Measurements from ENCODE around the gene AHRR.

The AHRR gene

DNA sequence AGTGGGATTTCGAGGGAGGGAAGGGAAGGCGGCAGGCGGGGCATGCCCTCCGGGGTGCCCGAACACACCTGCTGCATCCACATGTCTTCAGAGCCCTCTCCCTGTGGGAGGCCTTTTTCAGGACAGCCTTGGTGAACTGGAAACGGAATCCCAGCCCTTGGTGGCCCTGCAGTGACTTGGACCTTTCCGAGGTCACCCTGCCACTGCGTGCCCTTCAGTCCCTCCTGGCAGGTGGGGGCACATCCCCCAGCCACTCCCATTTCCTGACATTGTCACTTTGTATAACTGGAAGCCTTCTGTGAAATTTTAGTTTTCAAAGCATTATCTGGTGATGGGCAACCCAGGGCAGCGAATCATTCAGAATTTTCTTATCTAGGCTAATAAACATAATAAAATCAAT is 11.0 kb upstream of the AHRR start:
- Histone ChIP-seq H3K36me3 (ENCODE audit: control insufficient read depth in 4 of 4, insufficient read depth in 4 of 4, low read length in 3 of 4) (peaks cover 11 to 85% (median 60%) of the 10 kb centered on the region in 4 experiments), H3K9me3 (ENCODE audit: control extremely low read depth in 1 of 5, control insufficient read depth in 4 of 5, insufficient read depth in 2 of 5, low read depth in 1 of 5, low read length in 4 of 5) (no peaks in the 10 kb centered on the region), H3K27ac (ENCODE audit: insufficient read depth in 1 of 2, low read depth in 1 of 2, low read length in 2 of 2, poor library complexity in 1 of 2, severe bottlenecking in 2 of 2) (no peak overlapping the region), H3K27me3 (replicated peaks in 2 of 5; ENCODE audit: control insufficient read depth in 4 of 5, insufficient read depth in 5 of 5, low read length in 4 of 5) (no peaks in the 10 kb centered on the region), H3K4me3 (ENCODE audit: control insufficient read depth in 1 of 7, extremely low read depth in 1 of 7, insufficient read depth in 4 of 7, low read depth in 2 of 7, low read length in 6 of 7) (no peak overlapping the region), H3K4me1 (ENCODE audit: control extremely low read depth in 1 of 4, control insufficient read depth in 4 of 4, insufficient read depth in 4 of 4, low read length in 3 of 4) (no peaks in the 10 kb centered on the region)
- ChIA-PET POLR2A (no interaction called here), CTCF (no interaction called here)
- 100% methylated on average over 1 of the region's 9 CpGs for WGBS (ENCODE audit: insufficient coverage)
- no peak for DNase-seq

DNA sequence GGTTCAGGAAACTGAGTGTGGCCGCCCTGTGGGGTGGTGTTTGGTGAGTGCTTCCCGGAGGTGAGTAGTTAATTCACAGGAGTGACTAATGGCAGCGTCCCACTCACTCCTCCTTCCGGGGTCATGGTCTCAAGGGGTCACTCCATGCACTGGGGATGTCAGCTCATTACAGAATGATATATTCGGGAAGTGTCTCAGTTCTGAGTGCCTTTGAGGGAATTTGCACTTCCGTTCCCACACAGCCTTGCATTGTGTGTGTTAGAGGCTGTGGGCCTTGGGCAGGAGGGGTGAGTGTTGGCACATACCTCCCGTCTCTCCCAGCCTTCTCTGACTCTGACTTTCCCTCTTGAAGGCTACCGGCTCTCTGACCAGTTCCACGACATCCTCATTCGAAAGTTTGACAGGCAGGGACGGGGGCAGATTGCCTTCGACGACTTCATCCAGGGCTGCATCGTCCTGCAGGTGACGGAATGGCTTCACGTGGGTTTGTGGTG is 10.5 kb upstream of the AHRR start:
- no peaks in the 10 kb centered on the region for H3K4me1 ChIP-seq (ENCODE audit: control extremely low read depth in 1 of 4, control insufficient read depth in 4 of 4, insufficient read depth in 4 of 4, low read length in 3 of 4)
- peaks cover 11 to 85% (median 62%) of the 10 kb centered on the region in 4 experiments for H3K36me3 ChIP-seq (ENCODE audit: control insufficient read depth in 4 of 4, insufficient read depth in 4 of 4, low read length in 3 of 4)
- H3K27ac ChIP-seq (ENCODE audit: insufficient read depth in 1 of 2, low read depth in 1 of 2, low read length in 2 of 2, poor library complexity in 1 of 2, severe bottlenecking in 2 of 2), result no peak overlapping the region
- POLR2A ChIA-PET, result interaction anchor here (0.6 kb wide), 1 partner anchor 34 kb away, joined by 3 read pairs; no protein-coding TSS in a partner anchor
- H3K27me3 ChIP-seq (replicated peaks in 2 of 5; ENCODE audit: control insufficient read depth in 4 of 5, insufficient read depth in 5 of 5, low read length in 4 of 5), result no peaks in the 10 kb centered on the region
- no peaks in the 10 kb centered on the region for H3K9me3 ChIP-seq (ENCODE audit: control extremely low read depth in 1 of 5, control insufficient read depth in 4 of 5, insufficient read depth in 2 of 5, low read depth in 1 of 5, low read length in 4 of 5)
- WGBS (ENCODE audit: insufficient coverage), result 90% methylated on average over 8 of the region's 16 CpGs
- H3K4me3 ChIP-seq (ENCODE audit: control insufficient read depth in 1 of 7, extremely low read depth in 1 of 7, insufficient read depth in 4 of 7, low read depth in 2 of 7, low read length in 6 of 7), result no peak overlapping the region
- DNase-seq, result no peak
- CTCF ChIA-PET, result interaction anchor here (2.4 kb wide), 1 partner anchor 120 kb away, joined by 6 read pairs; no protein-coding TSS in a partner anchor

DNA sequence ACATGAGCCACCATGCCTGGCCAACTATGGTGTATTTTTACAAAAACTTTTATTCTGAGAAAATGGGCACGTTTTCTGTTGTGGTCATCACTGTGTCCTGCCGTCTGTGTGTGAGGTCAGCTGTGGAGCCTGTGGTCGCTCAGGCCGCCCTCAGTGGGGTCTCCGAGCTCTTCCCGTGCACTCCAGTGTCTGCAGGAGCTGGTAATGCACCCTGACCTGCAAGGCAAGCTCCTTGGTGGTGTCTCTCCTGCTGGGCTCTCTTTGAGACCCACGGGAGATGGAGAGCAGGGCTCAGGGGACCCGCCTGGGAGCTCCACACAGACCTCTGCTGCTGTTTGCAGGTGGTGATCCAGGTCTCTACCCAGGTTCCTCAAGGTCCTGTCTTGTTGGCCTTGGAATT is 9.6 kb upstream of the AHRR start:
- Histone ChIP-seq H3K4me1 (ENCODE audit: control extremely low read depth in 1 of 4, control insufficient read depth in 4 of 4, insufficient read depth in 4 of 4, low read length in 3 of 4) (peaks cover 0 to under 1% (median 0%) of the 10 kb centered on the region in 4 experiments), H3K9me3 (ENCODE audit: control extremely low read depth in 1 of 5, control insufficient read depth in 4 of 5, insufficient read depth in 2 of 5, low read depth in 1 of 5, low read length in 4 of 5) (no peaks in the 10 kb centered on the region), H3K27ac (ENCODE audit: insufficient read depth in 1 of 2, low read depth in 1 of 2, low read length in 2 of 2, poor library complexity in 1 of 2, severe bottlenecking in 2 of 2) (no peak overlapping the region), H3K4me3 (ENCODE audit: control insufficient read depth in 1 of 7, extremely low read depth in 1 of 7, insufficient read depth in 4 of 7, low read depth in 2 of 7, low read length in 6 of 7) (no peak overlapping the region), H3K27me3 (replicated peaks in 2 of 5; ENCODE audit: control insufficient read depth in 4 of 5, insufficient read depth in 5 of 5, low read length in 4 of 5) (no peaks in the 10 kb centered on the region), H3K36me3 (ENCODE audit: control insufficient read depth in 4 of 4, insufficient read depth in 4 of 4, low read length in 3 of 4) (peaks cover 11 to 84% (median 62%) of the 10 kb centered on the region in 4 experiments)
- CTCF ChIA-PET, result interaction anchor here (2.4 kb wide), 1 partner anchor 119 kb away, joined by 6 read pairs; no protein-coding TSS in a partner anchor
- POLR2A ChIA-PET, result no interaction called here
- 97% methylated on average over 7 of the region's 8 CpGs for WGBS (ENCODE audit: insufficient coverage)
- no peak for DNase-seq

DNA sequence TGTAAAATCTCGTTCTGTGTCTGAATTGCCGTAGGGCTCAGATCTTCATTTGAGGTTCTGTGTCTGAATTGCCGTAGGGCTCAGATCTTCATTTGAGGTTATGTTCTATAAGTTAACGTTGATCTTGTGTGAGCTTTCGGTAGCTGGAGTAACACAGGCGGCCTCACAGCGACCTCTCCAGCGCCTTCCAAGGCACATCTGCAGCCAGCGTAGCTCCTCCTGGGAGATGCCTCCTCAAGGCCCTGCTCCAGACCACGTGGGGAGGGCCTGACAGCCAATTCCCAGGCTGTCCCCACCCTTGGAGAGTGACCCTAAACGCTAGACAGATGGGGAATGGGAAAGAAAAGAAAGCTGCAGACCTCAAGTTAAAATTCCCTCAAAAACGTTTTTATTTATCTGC is 8.7 kb upstream of the AHRR start:
- Histone ChIP-seq H3K27ac (ENCODE audit: insufficient read depth in 1 of 2, low read depth in 1 of 2, low read length in 2 of 2, poor library complexity in 1 of 2, severe bottlenecking in 2 of 2) (no peak overlapping the region), H3K27me3 (replicated peaks in 2 of 5; ENCODE audit: control insufficient read depth in 4 of 5, insufficient read depth in 5 of 5, low read length in 4 of 5) (no peaks in the 10 kb centered on the region), H3K36me3 (ENCODE audit: control insufficient read depth in 4 of 4, insufficient read depth in 4 of 4, low read length in 3 of 4) (peaks cover 6 to 76% (median 55%) of the 10 kb centered on the region in 4 experiments), H3K4me3 (ENCODE audit: control insufficient read depth in 1 of 7, extremely low read depth in 1 of 7, insufficient read depth in 4 of 7, low read depth in 2 of 7, low read length in 6 of 7) (no peak overlapping the region), H3K4me1 (ENCODE audit: control extremely low read depth in 1 of 4, control insufficient read depth in 4 of 4, insufficient read depth in 4 of 4, low read length in 3 of 4) (peaks cover 0 to 8% (median 0%) of the 10 kb centered on the region in 4 experiments), H3K9me3 (ENCODE audit: control extremely low read depth in 1 of 5, control insufficient read depth in 4 of 5, insufficient read depth in 2 of 5, low read depth in 1 of 5, low read length in 4 of 5) (no peaks in the 10 kb centered on the region)
- 97% methylated on average over 6 of the region's 12 CpGs for WGBS (ENCODE audit: insufficient coverage)
- CTCF ChIA-PET, result interaction anchor here (0.7 to 2.4 kb wide), 2 partner anchors 29 to 118 kb away, joined by 3 to 6 read pairs; no protein-coding TSS in a partner anchor
- POLR2A ChIA-PET, result no interaction called here
- DNase-seq, result no peak

DNA sequence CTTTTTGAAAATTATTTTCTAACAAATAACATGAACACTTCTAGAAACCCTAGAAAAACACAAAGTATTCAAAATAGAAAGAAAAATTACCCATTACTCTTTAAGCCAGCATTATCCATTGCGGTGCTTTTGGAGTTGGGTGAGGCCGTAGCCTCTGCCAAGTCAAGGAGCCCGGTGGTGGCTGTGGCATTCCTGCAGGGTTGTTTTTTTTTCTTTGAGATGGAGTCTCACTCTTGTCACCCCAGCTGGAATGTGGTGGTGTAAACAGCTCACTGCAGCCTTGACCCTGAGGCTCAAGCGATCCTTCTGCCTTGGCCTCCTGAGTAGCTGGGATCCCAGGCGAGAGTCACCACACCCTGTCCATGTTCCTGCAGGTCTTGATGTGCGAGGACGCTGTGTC is 8.2 kb upstream of the AHRR start:
- no peak overlapping the region for H3K4me3 ChIP-seq (ENCODE audit: control insufficient read depth in 1 of 7, extremely low read depth in 1 of 7, insufficient read depth in 4 of 7, low read depth in 2 of 7, low read length in 6 of 7)
- no peak overlapping the region for H3K27ac ChIP-seq (ENCODE audit: insufficient read depth in 1 of 2, low read depth in 1 of 2, low read length in 2 of 2, poor library complexity in 1 of 2, severe bottlenecking in 2 of 2)
- 100% methylated on average over 3 of the region's 7 CpGs for WGBS (ENCODE audit: insufficient coverage)
- ChIA-PET POLR2A (no interaction called here), CTCF (interaction anchor here (0.7 to 2.4 kb wide), 2 partner anchors 29 to 118 kb away, joined by 3 to 6 read pairs; no protein-coding TSS in a partner anchor)
- H3K4me1 ChIP-seq (ENCODE audit: control extremely low read depth in 1 of 4, control insufficient read depth in 4 of 4, insufficient read depth in 4 of 4, low read length in 3 of 4), result peaks cover 0 to 9% (median 0%) of the 10 kb centered on the region in 4 experiments
- H3K36me3 ChIP-seq (ENCODE audit: control insufficient read depth in 4 of 4, insufficient read depth in 4 of 4, low read length in 3 of 4), result peaks cover 6 to 72% (median 52%) of the 10 kb centered on the region in 4 experiments
- H3K27me3 ChIP-seq (replicated peaks in 2 of 5; ENCODE audit: control insufficient read depth in 4 of 5, insufficient read depth in 5 of 5, low read length in 4 of 5), result peaks cover 0 to 1% (median 0%) of the 10 kb centered on the region in 5 experiments
- H3K9me3 ChIP-seq (ENCODE audit: control extremely low read depth in 1 of 5, control insufficient read depth in 4 of 5, insufficient read depth in 2 of 5, low read depth in 1 of 5, low read length in 4 of 5), result no peaks in the 10 kb centered on the region
- DNase-seq, result no peak

DNA sequence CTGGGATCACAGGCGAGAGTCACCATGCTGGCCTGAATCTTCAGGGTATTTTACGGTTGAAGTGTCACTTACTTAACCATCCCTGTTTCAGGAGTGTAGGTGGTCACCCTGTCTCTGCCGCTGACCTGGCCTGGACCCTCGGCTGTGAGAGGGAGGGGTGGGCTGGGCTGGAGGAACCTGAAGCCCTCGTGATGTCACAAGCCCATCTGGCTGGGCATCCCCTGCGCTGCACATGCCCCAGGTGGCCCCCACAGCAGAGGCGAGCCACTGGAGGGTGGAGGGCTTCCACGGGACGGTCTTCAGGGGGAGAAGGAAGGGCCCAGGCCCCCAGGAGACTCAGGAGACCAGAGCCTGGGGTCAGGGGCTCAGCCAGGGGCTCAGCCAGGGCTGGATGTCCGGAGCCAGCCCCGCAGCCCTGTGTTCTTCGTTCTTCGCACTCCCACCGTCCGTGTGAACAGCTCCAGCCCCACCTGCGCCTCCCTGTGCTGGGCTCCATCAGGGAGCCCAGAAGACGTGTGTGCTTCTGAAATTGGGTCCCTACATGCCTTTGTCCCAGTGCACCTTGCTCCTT is 7.6 kb upstream of the AHRR start:
- no peak overlapping the region for H3K4me3 ChIP-seq (ENCODE audit: control insufficient read depth in 1 of 7, extremely low read depth in 1 of 7, insufficient read depth in 4 of 7, low read depth in 2 of 7, low read length in 6 of 7)
- CTCF ChIA-PET, result interaction anchor here (1.0 to 8.1 kb wide), 2 partner anchors 112 to 119 kb away, joined by 5 to 124 read pairs; no protein-coding TSS in a partner anchor
- POLR2A ChIA-PET, result no interaction called here
- 85% methylated on average over 16 of the region's 17 CpGs for WGBS (ENCODE audit: insufficient coverage)
- H3K27me3 ChIP-seq (replicated peaks in 2 of 5; ENCODE audit: control insufficient read depth in 4 of 5, insufficient read depth in 5 of 5, low read length in 4 of 5), result peaks cover 0 to 7% (median 4%) of the 10 kb centered on the region in 5 experiments
- H3K4me1 ChIP-seq (ENCODE audit: control extremely low read depth in 1 of 4, control insufficient read depth in 4 of 4, insufficient read depth in 4 of 4, low read length in 3 of 4), result peaks cover 0 to 15% (median 0%) of the 10 kb centered on the region in 4 experiments
- H3K27ac ChIP-seq (ENCODE audit: insufficient read depth in 1 of 2, low read depth in 1 of 2, low read length in 2 of 2, poor library complexity in 1 of 2, severe bottlenecking in 2 of 2), result no peak overlapping the region
- no peak for DNase-seq
- no peaks in the 10 kb centered on the region for H3K9me3 ChIP-seq (ENCODE audit: control extremely low read depth in 1 of 5, control insufficient read depth in 4 of 5, insufficient read depth in 2 of 5, low read depth in 1 of 5, low read length in 4 of 5)
- H3K36me3 ChIP-seq (ENCODE audit: control insufficient read depth in 4 of 4, insufficient read depth in 4 of 4, low read length in 3 of 4), result peaks cover 6 to 66% (median 49%) of the 10 kb centered on the region in 4 experiments
